GM12878 (cell line): ENCODE data around the gene CLDN9. TPM values are rescaled to one million over a fixed set of nuclear protein-coding genes. Genes with fewer than 3 reads are reported as not detected.

Experiments used
- ATAC-seq: fragments of 200-7000 bp; cut with Tn5 transposase; 3 replicates; pipeline ENCODE4 v1.9.1; 2020; ENCODE audit warnings: mild to moderate bottlenecking, moderate library complexity
- BruUV-seq: library from RNA; stranded (reverse); fragments of 400-500 nt; replicated peaks from 2 replicates; lab custom pipeline; 2021; lab: Mats Ljungman, UMichigan
- CTCF ChIA-PET: fragments of 300-600 bp; sonication (Branson Sonifier 250); formaldehyde crosslinking; extraction: SDS; loops from one replicate; lab custom pipeline; 2021; ENCODE audit warnings: inconsistent platforms; lab: Yijun Ruan, JAX
- POLR2A ChIA-PET: fragments of 350-600 bp; formaldehyde crosslinking; extraction: SDS; loops from one replicate; lab custom pipeline; 2021; ENCODE audit warnings: inconsistent platforms; lab: Charles Lee
- RAD21 ChIA-PET: fragments of 300-600 bp; sonication (Branson Sonifier 250); formaldehyde crosslinking; loops from one replicate; lab custom pipeline; 2023; ENCODE audit warnings: antibody characterized with exemption; ENCODE audit not compliant: unreplicated experiment; lab: Charles Lee
- SMC1A ChIA-PET: fragments of 300-600 bp; sonication (Branson Sonifier 250); formaldehyde crosslinking; loops from one replicate; lab custom pipeline; 2023; ENCODE audit not compliant: unreplicated experiment, uncharacterized antibody; lab: Charles Lee
- DNase-seq: peaks from one replicate; pipeline ENCODE4 v3.0.0-alpha.2; 2011; ENCODE audit warnings: low read depth, low spot score
- FAIRE-seq: peaks from 3 replicates; lab custom pipeline; 2011; peaks lifted over from hg19 to GRCh38; lab: Jason Lieb, UNC
- H2AFZ ChIP-seq: 2 replicates; pipeline ENCODE4 v1.6.0; 2011; ENCODE audit warnings: low read depth, low read length, control low read depth; ENCODE audit not compliant: control insufficient read depth
- H3K27ac ChIP-seq: 2 replicates; pipeline ENCODE4 v1.5.1; 2011; ENCODE audit warnings: control low read depth; ENCODE audit not compliant: control insufficient read depth, insufficient read depth
- H3K27me3 ChIP-seq, 2 experiments: replicated peaks in 1 of 2; 2 replicates each; pipeline versions ENCODE4 v1.6.0 to v1.6.1; 2011; ENCODE audit warnings: low read length in 1 of 2; ENCODE audit not compliant: control insufficient read depth in 2 of 2, insufficient read depth in 2 of 2
- H3K36me3 ChIP-seq, 2 experiments: 2 replicates each; pipeline ENCODE4 v1.5.1; 2011; ENCODE audit warnings: low read length in 1 of 2; ENCODE audit not compliant: control insufficient read depth in 2 of 2, insufficient read depth in 2 of 2
- H3K4me1 ChIP-seq: 2 replicates; pipeline ENCODE4 v1.6.1; 2011; ENCODE audit warnings: mild to moderate bottlenecking, low read length, moderate library complexity, mixed read lengths; ENCODE audit not compliant: control insufficient read depth, insufficient read depth
- H3K4me2 ChIP-seq: 2 replicates; pipeline ENCODE4 v1.6.0; 2011; ENCODE audit warnings: control low read depth; ENCODE audit not compliant: control insufficient read depth, insufficient read depth
- H3K4me3 ChIP-seq: fragments of 200-600 bp; sonication (generic); 2 replicates; pipeline ENCODE4 v1.5.1; 2016
- H3K79me2 ChIP-seq: 2 replicates; pipeline ENCODE4 v1.6.0; 2011; ENCODE audit warnings: low read length; ENCODE audit not compliant: control insufficient read depth, insufficient read depth
- H3K9ac ChIP-seq: 2 replicates; pipeline ENCODE4 v1.8.0; 2011; ENCODE audit warnings: low read length, control low read depth, mixed read lengths; ENCODE audit not compliant: control insufficient read depth, insufficient read depth
- H3K9me3 ChIP-seq: replicated peaks from 3 replicates; pipeline ENCODE4 v1.5.1; 2011; ENCODE audit warnings: mild to moderate bottlenecking, low read length; ENCODE audit not compliant: control insufficient read depth, insufficient read depth
- H4K20me1 ChIP-seq: 2 replicates; pipeline ENCODE4 v1.6.0; 2011; ENCODE audit not compliant: control insufficient read depth, insufficient read depth
- BHLHE40 ChIP-seq, 2 experiments: fragments of 450-650 bp in 1 of 2; IDR thresholded peaks; 2 replicates each; pipeline ENCODE4 v1.6.1; 2011 to 2017; ENCODE audit warnings: low read depth in 2 of 2, borderline replicate concordance in 1 of 2, improper control_type of control experiment in 1 of 2, low read length in 1 of 2, mild to moderate bottlenecking in 1 of 2
- CHD4 ChIP-seq: fragments of 200-600 bp; sonication (generic); IDR thresholded peaks from 2 replicates; pipeline ENCODE4 v1.6.1; 2016; ENCODE audit warnings: mild to moderate bottlenecking
- IKZF1 ChIP-seq: fragments of 450-650 bp; conservative IDR thresholded peaks from 2 replicates; pipeline ENCODE4 v1.6.1; 2017; ENCODE audit warnings: antibody characterized with exemption, mild to moderate bottlenecking
- IKZF2 ChIP-seq, 2 experiments: fragments of 450-650 bp; IDR thresholded peaks; 2 replicates each; pipeline ENCODE4 v1.6.1; 2017; ENCODE audit warnings: mild to moderate bottlenecking in 2 of 2, moderate library complexity in 2 of 2
- POLR2AphosphoS5 ChIP-seq: IDR thresholded peaks from 2 replicates; pipeline ENCODE4 v1.6.1; 2011; ENCODE audit warnings: mild to moderate bottlenecking, low read length, inconsistent platforms
- SMAD5 ChIP-seq: IDR thresholded peaks from 2 replicates; pipeline ENCODE4 v1.6.1; 2016; ENCODE audit warnings: antibody characterized with exemption, low read depth
- SMC3 ChIP-seq: IDR thresholded peaks from 2 replicates; pipeline ENCODE4 v1.6.1; 2011; ENCODE audit warnings: low read length, improper control_type of control experiment, borderline replicate concordance
- TAF1 ChIP-seq: IDR thresholded peaks from 2 replicates; pipeline ENCODE4 v1.6.1; 2011; ENCODE audit warnings: mild to moderate bottlenecking, low read depth, low read length, borderline replicate concordance
- ZNF217 ChIP-seq: fragments of 450-650 bp; IDR thresholded peaks from 2 replicates; pipeline ENCODE4 v1.6.1; 2017; ENCODE audit warnings: antibody characterized with exemption, mild to moderate bottlenecking
- ZSCAN29 ChIP-seq: fragments of 450-650 bp; IDR thresholded peaks from 2 replicates; pipeline ENCODE4 v1.6.1; 2017; ENCODE audit warnings: mild to moderate bottlenecking, moderate library complexity
- ZZZ3 ChIP-seq: IDR thresholded peaks from 2 replicates; pipeline ENCODE4 v1.6.1; 2011; ENCODE audit warnings: low read depth; ENCODE audit not compliant: control insufficient read depth, insufficient read length
- WGBS: methylation state at CpG from one replicate; pipeline ENCODE4 v1.1.6; 2016; ENCODE audit warnings: low lambda C conversion rate; ENCODE audit not compliant: insufficient replicate concordance, insufficient coverage; ENCODE audit errors: missing lambda C conversion rate; 5-methylcytosine and 5-hydroxymethylcytosine counted together
- in situ Hi-C: fragments of 300-500 bp; cut with MboI; formaldehyde crosslinking; loops from 9 replicates; pipeline ENCODE4 v1.14.3; 2018; ENCODE audit warnings: mixed read lengths
- intact Hi-C: fragments of 100-400 bp; cut with micrococcal nuclease; formaldehyde crosslinking; loops from one replicate; pipeline ENCODE4 v1.14.2; 2022; ENCODE audit not compliant: unreplicated experiment
- polyA plus RNA-seq, 11 experiments: library from polyadenylated mRNA; depleted of rRNA in 4 of 11; unstranded in 6 of 11; stranded (reverse) in 5 of 11; fragments of >200 nt; fragmentation: Nextera tagmentation in 4 of 11; fragmentation: Illumina TruSeq in 1 of 11; extraction: Ambion mirVana in 4 of 11; extraction: Trizol in 1 of 11; gene quantifications; 1 replicate in 1 of 11; 2 replicates in 10 of 11; pipeline versions ENCODE4 v1.2.1 to v1.2.3, GENCODE V29; 2011 to 2016; ENCODE audit warnings: inconsistent platforms in 2 of 11, missing spikeins in 2 of 11, low read depth in 1 of 11
- total RNA-seq, 4 experiments: library from RNA; depleted of rRNA in 3 of 4; stranded (reverse); fragments of >200 nt in 3 of 4; fragmentation: Illumina TruSeq in 1 of 4; extraction: Trizol in 1 of 4; gene quantifications; 2 replicates each; pipeline versions ENCODE4 v1.2.1 to v1.2.3, GENCODE V29; 2013 to 2021
- TF ChIP-seq, protein P1 (sequence below): IDR thresholded peaks from 2 replicates; pipeline ENCODE4 v1.6.1; 2012; ENCODE audit warnings: low read depth, low read length, improper control_type of control experiment
- TF ChIP-seq, protein P2 (sequence below): fragments of 150-350 bp; IDR thresholded peaks from 2 replicates; pipeline ENCODE4 v1.6.1; 2016; ENCODE audit warnings: low read depth, low read length
- TF ChIP-seq, protein P3 (sequence below): fragments of 150-350 bp; IDR thresholded peaks from 2 replicates; pipeline ENCODE4 v1.6.1; 2014; ENCODE audit warnings: mild to moderate bottlenecking, low read depth, low read length
- TF ChIP-seq, protein P4 (sequence below): fragments of 450-650 bp; formaldehyde crosslinking; IDR thresholded peaks from 2 replicates; pipeline ENCODE4 v1.4.0; 2022; ENCODE audit warnings: mild to moderate bottlenecking, moderate library complexity
- TF ChIP-seq, protein P5 (sequence below): IDR thresholded peaks from 2 replicates; pipeline ENCODE4 v1.6.1; 2011; ENCODE audit warnings: low read depth, mild to moderate bottlenecking, low read length, moderate library complexity, borderline replicate concordance; ENCODE audit errors: extremely low read depth

CLDN9 gene
- total and polyA plus RNA-seq, 10 of the 15 experiments (the other 5 are each of a cell fraction or from before 2014, with no cell fraction given) = not detected

DNA sequence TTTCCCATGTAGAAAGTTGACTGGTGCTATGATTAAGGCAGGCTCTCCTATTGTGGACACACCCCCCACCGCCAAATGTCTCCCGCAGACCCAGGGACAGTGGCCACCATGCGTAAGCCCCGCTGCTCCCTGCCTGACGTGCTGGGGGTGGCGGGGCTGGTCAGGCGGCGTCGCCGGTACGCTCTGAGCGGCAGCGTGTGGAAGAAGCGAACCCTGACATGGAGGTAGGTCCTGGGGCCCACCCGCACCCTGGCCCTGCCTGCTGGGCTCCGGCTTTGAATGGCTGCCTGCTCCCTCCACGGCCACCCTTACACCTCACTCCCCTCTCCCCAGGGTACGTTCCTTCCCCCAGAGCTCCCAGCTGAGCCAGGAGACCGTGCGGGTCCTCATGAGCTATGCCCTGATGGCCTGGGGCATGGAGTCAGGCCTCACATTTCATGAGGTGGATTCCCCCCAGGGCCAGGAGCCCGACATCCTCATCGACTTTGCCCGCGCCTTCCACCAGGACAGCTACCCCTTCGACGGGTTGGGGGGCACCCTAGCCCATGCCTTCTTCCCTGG, 37.3 kb downstream of the CLDN9 start:
- H4K20me1 ChIP-seq = no peaks in the 10 kb centered on the region
- 69% methylated on average over 25 of the region's 26 CpGs for WGBS
- intact Hi-C loops (no loop called here), in situ Hi-C loops (no loop called here)
- H3K9me3 ChIP-seq = no peaks in the 10 kb centered on the region
- no peaks in the 10 kb centered on the region for H3K79me2 ChIP-seq
- POLR2A ChIA-PET = no interaction called here
- SMC1A ChIA-PET = no interaction called here
- peaks cover 4% of the 10 kb centered on the region for H3K4me1 ChIP-seq
- no TSS peak for BruUV-seq
- no peak overlapping the region for H2AFZ ChIP-seq
- H3K4me2 ChIP-seq = no peak overlapping the region
- FAIRE-seq = no peak
- no peak for TF ChIP-seq IKZF1
- TF ChIP-seq, protein P1, sequence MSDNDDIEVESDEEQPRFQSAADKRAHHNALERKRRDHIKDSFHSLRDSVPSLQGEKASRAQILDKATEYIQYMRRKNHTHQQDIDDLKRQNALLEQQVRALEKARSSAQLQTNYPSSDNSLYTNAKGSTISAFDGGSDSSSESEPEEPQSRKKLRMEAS = no peak
- TF ChIP-seq SMC3 = no peak
- no peak for TF ChIP-seq SMAD5
- TF ChIP-seq, protein P2, sequence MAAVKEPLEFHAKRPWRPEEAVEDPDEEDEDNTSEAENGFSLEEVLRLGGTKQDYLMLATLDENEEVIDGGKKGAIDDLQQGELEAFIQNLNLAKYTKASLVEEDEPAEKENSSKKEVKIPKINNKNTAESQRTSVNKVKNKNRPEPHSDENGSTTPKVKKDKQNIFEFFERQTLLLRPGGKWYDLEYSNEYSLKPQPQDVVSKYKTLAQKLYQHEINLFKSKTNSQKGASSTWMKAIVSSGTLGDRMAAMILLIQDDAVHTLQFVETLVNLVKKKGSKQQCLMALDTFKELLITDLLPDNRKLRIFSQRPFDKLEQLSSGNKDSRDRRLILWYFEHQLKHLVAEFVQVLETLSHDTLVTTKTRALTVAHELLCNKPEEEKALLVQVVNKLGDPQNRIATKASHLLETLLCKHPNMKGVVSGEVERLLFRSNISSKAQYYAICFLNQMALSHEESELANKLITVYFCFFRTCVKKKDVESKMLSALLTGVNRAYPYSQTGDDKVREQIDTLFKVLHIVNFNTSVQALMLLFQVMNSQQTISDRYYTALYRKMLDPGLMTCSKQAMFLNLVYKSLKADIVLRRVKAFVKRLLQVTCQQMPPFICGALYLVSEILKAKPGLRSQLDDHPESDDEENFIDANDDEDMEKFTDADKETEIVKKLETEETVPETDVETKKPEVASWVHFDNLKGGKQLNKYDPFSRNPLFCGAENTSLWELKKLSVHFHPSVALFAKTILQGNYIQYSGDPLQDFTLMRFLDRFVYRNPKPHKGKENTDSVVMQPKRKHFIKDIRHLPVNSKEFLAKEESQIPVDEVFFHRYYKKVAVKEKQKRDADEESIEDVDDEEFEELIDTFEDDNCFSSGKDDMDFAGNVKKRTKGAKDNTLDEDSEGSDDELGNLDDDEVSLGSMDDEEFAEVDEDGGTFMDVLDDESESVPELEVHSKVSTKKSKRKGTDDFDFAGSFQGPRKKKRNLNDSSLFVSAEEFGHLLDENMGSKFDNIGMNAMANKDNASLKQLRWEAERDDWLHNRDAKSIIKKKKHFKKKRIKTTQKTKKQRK = no peak
- no peak for TF ChIP-seq CHD4
- TF ChIP-seq ZSCAN29 = no peak
- TF ChIP-seq POLR2AphosphoS5 = no peak
- no peak for TF ChIP-seq ZNF217
- TF ChIP-seq, protein P3, sequence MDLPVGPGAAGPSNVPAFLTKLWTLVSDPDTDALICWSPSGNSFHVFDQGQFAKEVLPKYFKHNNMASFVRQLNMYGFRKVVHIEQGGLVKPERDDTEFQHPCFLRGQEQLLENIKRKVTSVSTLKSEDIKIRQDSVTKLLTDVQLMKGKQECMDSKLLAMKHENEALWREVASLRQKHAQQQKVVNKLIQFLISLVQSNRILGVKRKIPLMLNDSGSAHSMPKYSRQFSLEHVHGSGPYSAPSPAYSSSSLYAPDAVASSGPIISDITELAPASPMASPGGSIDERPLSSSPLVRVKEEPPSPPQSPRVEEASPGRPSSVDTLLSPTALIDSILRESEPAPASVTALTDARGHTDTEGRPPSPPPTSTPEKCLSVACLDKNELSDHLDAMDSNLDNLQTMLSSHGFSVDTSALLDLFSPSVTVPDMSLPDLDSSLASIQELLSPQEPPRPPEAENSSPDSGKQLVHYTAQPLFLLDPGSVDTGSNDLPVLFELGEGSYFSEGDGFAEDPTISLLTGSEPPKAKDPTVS = no peak
- TF ChIP-seq, protein P4, sequence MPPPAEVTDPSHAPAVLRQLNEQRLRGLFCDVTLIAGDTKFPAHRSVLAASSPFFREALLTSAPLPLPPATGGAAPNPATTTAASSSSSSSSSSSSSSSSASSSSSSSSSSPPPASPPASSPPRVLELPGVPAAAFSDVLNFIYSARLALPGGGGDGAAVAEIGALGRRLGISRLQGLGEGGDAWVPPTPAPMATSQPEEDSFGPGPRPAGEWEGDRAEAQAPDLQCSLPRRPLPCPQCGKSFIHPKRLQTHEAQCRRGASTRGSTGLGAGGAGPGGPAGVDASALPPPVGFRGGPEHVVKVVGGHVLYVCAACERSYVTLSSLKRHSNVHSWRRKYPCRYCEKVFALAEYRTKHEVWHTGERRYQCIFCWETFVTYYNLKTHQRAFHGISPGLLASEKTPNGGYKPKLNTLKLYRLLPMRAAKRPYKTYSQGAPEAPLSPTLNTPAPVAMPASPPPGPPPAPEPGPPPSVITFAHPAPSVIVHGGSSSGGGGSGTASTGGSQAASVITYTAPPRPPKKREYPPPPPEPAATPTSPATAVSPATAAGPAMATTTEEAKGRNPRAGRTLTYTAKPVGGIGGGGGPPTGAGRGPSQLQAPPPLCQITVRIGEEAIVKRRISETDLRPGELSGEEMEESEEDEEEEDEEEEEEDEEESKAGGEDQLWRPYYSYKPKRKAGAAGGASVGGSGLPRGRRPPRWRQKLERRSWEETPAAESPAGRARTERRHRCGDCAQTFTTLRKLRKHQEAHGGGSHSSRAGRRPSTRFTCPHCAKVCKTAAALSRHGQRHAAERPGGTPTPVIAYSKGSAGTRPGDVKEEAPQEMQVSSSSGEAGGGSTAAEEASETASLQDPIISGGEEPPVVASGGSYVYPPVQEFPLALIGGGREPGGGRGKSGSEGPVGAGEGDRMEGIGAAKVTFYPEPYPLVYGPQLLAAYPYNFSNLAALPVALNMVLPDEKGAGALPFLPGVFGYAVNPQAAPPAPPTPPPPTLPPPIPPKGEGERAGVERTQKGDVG (CRISPR knock-in tag) = no peak
- no peak for TF ChIP-seq TAF1
- no peak for TF ChIP-seq BHLHE40 (IDR thresholded peaks at IDR 0.05; ENCODE audit: borderline replicate concordance in 1 of 2, low read depth in 2 of 2, low read length in 1 of 2)
- TF ChIP-seq, protein P5, sequence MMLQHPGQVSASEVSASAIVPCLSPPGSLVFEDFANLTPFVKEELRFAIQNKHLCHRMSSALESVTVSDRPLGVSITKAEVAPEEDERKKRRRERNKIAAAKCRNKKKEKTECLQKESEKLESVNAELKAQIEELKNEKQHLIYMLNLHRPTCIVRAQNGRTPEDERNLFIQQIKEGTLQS = no peak
- TF ChIP-seq ZZZ3 = no peak
- no peak for TF ChIP-seq IKZF2 (IDR thresholded peaks at IDR 0.05)
- CTCF ChIA-PET = interaction anchor here (3.7 to 5.6 kb wide), 3 partner anchors 9 to 22 kb away, joined by 18 to 28 read pairs (median 23); no protein-coding TSS in a partner anchor
- no peaks in the 10 kb centered on the region for H3K36me3 ChIP-seq
- no peak overlapping the region for H3K4me3 ChIP-seq
- no peak overlapping the region for H3K27ac ChIP-seq
- no peak overlapping the region for H3K9ac ChIP-seq
- DNase-seq = no peak
- RAD21 ChIA-PET = no interaction called here
- H3K27me3 ChIP-seq = no peaks in the 10 kb centered on the region; a peak in 2 of 4 replicates
- ATAC-seq = no peak
